Caco-2 (cell line): Measurements from ENCODE around the gene OR14J1. TPM values are rescaled to one million over a fixed set of nuclear protein-coding genes. Genes with fewer than 3 reads are reported as not detected.

Experiments used
- Bru-seq: library from RNA; stranded (reverse); fragments of 400-500 nt; gene quantifications from one replicate; lab custom pipeline; 2021; lab: Mats Ljungman, UMichigan
- BruChase-seq, 2 experiments: library from RNA; stranded (reverse); fragments of 400-500 nt; gene quantifications; one replicate each; lab custom pipeline; 2021; lab: Mats Ljungman, UMichigan
- BruUV-seq: library from RNA; stranded (reverse); fragments of 400-500 nt; replicated peaks from 2 replicates; lab custom pipeline; 2021; lab: Mats Ljungman, UMichigan
- CTCF ChIA-PET: fragments of 300-600 bp; sonication (Branson Sonifier 250); formaldehyde crosslinking; loops from one replicate; lab custom pipeline; 2022; ENCODE audit warnings: antibody characterized with exemption; lab: Charles Lee
- POLR2A ChIA-PET: fragments of 300-600 bp; sonication (Branson Sonifier 250); formaldehyde crosslinking; loops from one replicate; lab custom pipeline; 2022; ENCODE audit warnings: antibody characterized with exemption; lab: Charles Lee
- DNase-seq, 2 experiments: peaks; one replicate each; pipeline versions ENCODE4 v3.0.0 to v3.0.0-alpha.2; 2020 to 2022
- H3K27me3 ChIP-seq: replicated peaks from 2 replicates; pipeline ENCODE4 v1.6.0; 2011; ENCODE audit warnings: low read length; ENCODE audit not compliant: control insufficient read depth, insufficient read depth
- H3K36me3 ChIP-seq: 2 replicates; pipeline ENCODE4 v1.5.1; 2011; ENCODE audit warnings: low read length; ENCODE audit not compliant: control insufficient read depth, insufficient read depth
- H3K4me1 ChIP-seq: fragments of 250-450 bp; sonication (Bioruptor Pico); 2 replicates; pipeline ENCODE4 v1.5.1; 2020; ENCODE audit warnings: mild to moderate bottlenecking
- H3K4me3 ChIP-seq: 2 replicates; pipeline ENCODE4 v1.5.1; 2011; ENCODE audit warnings: low read depth, mild to moderate bottlenecking, control low read depth, low read length
- H3K9me3 ChIP-seq: fragments of 250-450 bp; sonication (Bioruptor Pico); 2 replicates; pipeline ENCODE4 v1.5.1; 2020; ENCODE audit warnings: mild to moderate bottlenecking, moderate library complexity
- H3K27ac Mint-ChIP-seq: one replicate; pipeline ENCODE4 v1.8.0; 2022; ENCODE audit warnings: mixed read lengths; ENCODE audit not compliant: unreplicated experiment
- H3K27me3 Mint-ChIP-seq: one replicate; pipeline ENCODE4 v1.8.0; 2022; ENCODE audit warnings: mixed read lengths; ENCODE audit not compliant: insufficient read depth, unreplicated experiment
- H3K36me3 Mint-ChIP-seq: one replicate; pipeline ENCODE4 v1.8.0; 2022; ENCODE audit warnings: mild to moderate bottlenecking, mixed read lengths; ENCODE audit not compliant: insufficient read depth, unreplicated experiment
- H3K4me1 Mint-ChIP-seq: one replicate; pipeline ENCODE4 v1.8.0; 2022; ENCODE audit warnings: low read depth, mixed read lengths; ENCODE audit not compliant: unreplicated experiment
- H3K4me3 Mint-ChIP-seq: one replicate; pipeline ENCODE4 v1.8.0; 2022; ENCODE audit warnings: mild to moderate bottlenecking, moderate library complexity, mixed read lengths; ENCODE audit not compliant: unreplicated experiment
- H3K9me3 Mint-ChIP-seq: one replicate; pipeline ENCODE4 v1.8.0; 2022; ENCODE audit warnings: mixed read lengths; ENCODE audit not compliant: unreplicated experiment
- intact Hi-C: fragments of 100-400 bp; cut with micrococcal nuclease; formaldehyde crosslinking; loops from one replicate; pipeline ENCODE4 v1.10.0; 2022; ENCODE audit not compliant: unreplicated experiment
- long read RNA-seq: library from polyadenylated mRNA; stranded (forward); transcript quantifications from one replicate; pipeline ENCODE4 v2.0.0, GENCODE V29; 2022
- total RNA-seq: library from RNA; stranded (reverse); gene quantifications from 2 replicates; pipeline ENCODE4 v1.2.3, GENCODE V29; 2022
- TF ChIP-seq, protein P1 (sequence below), 2 experiments: fragments of 200-600 bp in 1 of 2; IDR thresholded peaks; 1 replicate in 1 of 2; 2 replicates in 1 of 2; pipeline versions ENCODE4 v1.5.1 to v1.8.0; 2011 to 2022; ENCODE audit warnings: antibody characterized with exemption in 1 of 2, control low read depth in 1 of 2, inconsistent platforms in 1 of 2, low read depth in 1 of 2, low read length in 1 of 2, mild to moderate bottlenecking in 1 of 2, moderate library complexity in 1 of 2; ENCODE audit not compliant: insufficient read depth in 1 of 2, severe bottlenecking in 1 of 2, unreplicated experiment in 1 of 2

Gene OR14J1
- total RNA-seq = not detected in 2 replicates
- percentile 7 among the genes with signal in this experiment for Bru-seq, nascent RNA
- not detected for BruChase-seq, experiment 1, labeled RNA remaining after a 2-hour chase
- BruChase-seq, experiment 2, labeled RNA remaining after a 6-hour chase = percentile 7 among the genes with signal in this experiment
- long read RNA-seq = 0 reads

- Mint-ChIP-seq H3K27me3 (peaks cover 12% of the 10 kb centered on the region), H3K4me1 (no peaks in the 10 kb centered on the region), H3K4me3 (no peak within 1 kb of the TSS), H3K9me3 (no peaks in the 10 kb centered on the region), H3K36me3 (no peaks in the 10 kb centered on the region), H3K27ac (no peak within 1 kb of the TSS)
- Histone ChIP-seq H3K4me1 (no peaks in the 10 kb centered on the region), H3K27me3 (no peaks in the 10 kb centered on the region), H3K4me3 (no peak within 1 kb of the TSS), H3K36me3 (no peaks in the 10 kb centered on the region), H3K9me3 (no peaks in the 10 kb centered on the region)
- intact Hi-C loops = no loop called here
- DNase-seq = no peak
- ChIA-PET POLR2A (no interaction called here), CTCF (no interaction called here)
- TF ChIP-seq, protein P1, sequence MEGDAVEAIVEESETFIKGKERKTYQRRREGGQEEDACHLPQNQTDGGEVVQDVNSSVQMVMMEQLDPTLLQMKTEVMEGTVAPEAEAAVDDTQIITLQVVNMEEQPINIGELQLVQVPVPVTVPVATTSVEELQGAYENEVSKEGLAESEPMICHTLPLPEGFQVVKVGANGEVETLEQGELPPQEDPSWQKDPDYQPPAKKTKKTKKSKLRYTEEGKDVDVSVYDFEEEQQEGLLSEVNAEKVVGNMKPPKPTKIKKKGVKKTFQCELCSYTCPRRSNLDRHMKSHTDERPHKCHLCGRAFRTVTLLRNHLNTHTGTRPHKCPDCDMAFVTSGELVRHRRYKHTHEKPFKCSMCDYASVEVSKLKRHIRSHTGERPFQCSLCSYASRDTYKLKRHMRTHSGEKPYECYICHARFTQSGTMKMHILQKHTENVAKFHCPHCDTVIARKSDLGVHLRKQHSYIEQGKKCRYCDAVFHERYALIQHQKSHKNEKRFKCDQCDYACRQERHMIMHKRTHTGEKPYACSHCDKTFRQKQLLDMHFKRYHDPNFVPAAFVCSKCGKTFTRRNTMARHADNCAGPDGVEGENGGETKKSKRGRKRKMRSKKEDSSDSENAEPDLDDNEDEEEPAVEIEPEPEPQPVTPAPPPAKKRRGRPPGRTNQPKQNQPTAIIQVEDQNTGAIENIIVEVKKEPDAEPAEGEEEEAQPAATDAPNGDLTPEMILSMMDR (IDR thresholded peaks at IDR 0.05; ENCODE audit: insufficient read depth in 1 of 2, low read depth in 1 of 2, low read length in 1 of 2, severe bottlenecking in 1 of 2, unreplicated experiment in 1 of 2) = no peak
- BruUV-seq = no TSS peak
These were observed at the start of gene OR14J1 for GRCh38 chr6:29301316-29301715. TSS of gene OR14J1 (plus strand) at chr6:29301701. CDS start at chr6:29306690, 4,989 bp downstream.

DNA sequence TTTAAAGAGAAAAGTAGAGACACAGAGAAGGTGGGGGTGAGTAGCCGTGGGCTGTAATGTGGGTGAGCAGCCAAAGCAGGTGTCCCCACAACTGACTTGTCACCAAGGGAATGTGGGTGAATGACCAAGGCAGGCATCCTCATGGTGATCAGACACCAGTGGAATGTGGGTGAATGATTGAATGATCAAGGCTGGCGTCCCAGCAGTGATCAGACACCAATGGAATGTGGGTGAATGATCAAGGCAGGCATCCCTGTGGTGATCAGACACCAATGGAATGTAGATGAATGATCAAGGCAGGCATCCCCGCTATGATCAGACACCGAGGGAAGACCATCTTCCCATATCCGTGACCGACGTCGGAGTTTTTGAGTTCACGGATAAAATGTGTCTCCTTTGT is 49.8 kb upstream of the OR14J1 start:
- no peak overlapping the region for H3K27ac Mint-ChIP-seq
- BruUV-seq = no TSS peak
- POLR2A ChIA-PET = no interaction called here
- Histone ChIP-seq H3K36me3 (no peaks in the 10 kb centered on the region), H3K4me1 (no peaks in the 10 kb centered on the region), H3K27me3 (no peaks in the 10 kb centered on the region), H3K4me3 (no peak overlapping the region), H3K9me3 (no peaks in the 10 kb centered on the region)
- intact Hi-C loops = no loop called here
- H3K4me3 Mint-ChIP-seq = no peak overlapping the region
- H3K36me3 Mint-ChIP-seq = no peaks in the 10 kb centered on the region
- peaks cover 41% of the 10 kb centered on the region for H3K27me3 Mint-ChIP-seq
- H3K4me1 Mint-ChIP-seq = no peaks in the 10 kb centered on the region
- H3K9me3 Mint-ChIP-seq = peaks cover 29% of the 10 kb centered on the region
- TF ChIP-seq, protein P1 (IDR thresholded peaks at IDR 0.05; ENCODE audit: insufficient read depth in 1 of 2, low read depth in 1 of 2, low read length in 1 of 2, severe bottlenecking in 1 of 2, unreplicated experiment in 1 of 2) = no peak
- DNase-seq = no peak
- CTCF ChIA-PET = no interaction called here

- H3K27me3 ChIP-seq = no peaks in the 10 kb centered on the region; the same call in 1 of the 2 replicates
- Mint-ChIP-seq H3K27ac (no peak overlapping the region), H3K9me3 (peaks cover 29% of the 10 kb centered on the region), H3K27me3 (peaks cover 13% of the 10 kb centered on the region), H3K36me3 (no peaks in the 10 kb centered on the region), H3K4me3 (no peak overlapping the region), H3K4me1 (no peaks in the 10 kb centered on the region)
- TF ChIP-seq, protein P1 (IDR thresholded peaks at IDR 0.05; ENCODE audit: insufficient read depth in 1 of 2, low read depth in 1 of 2, low read length in 1 of 2, severe bottlenecking in 1 of 2, unreplicated experiment in 1 of 2) = no peak
- no peak overlapping the region for H3K4me3 ChIP-seq
- H3K36me3 ChIP-seq = no peaks in the 10 kb centered on the region
- intact Hi-C loops = no loop called here
- no peaks in the 10 kb centered on the region for H3K9me3 ChIP-seq
- POLR2A ChIA-PET = no interaction called here
- no peak for DNase-seq
- H3K4me1 ChIP-seq = no peaks in the 10 kb centered on the region
- BruUV-seq = no TSS peak
- CTCF ChIA-PET = no interaction called here
These were observed 46.0 kb upstream of the OR14J1 start for GRCh38 chr6:29255530-29255929.
